ENCODE data around the gene TANK. TPM values are rescaled to one million over a fixed set of nuclear protein-coding genes. Genes with fewer than 3 reads are reported as not detected.

The TANK gene
- total RNA-seq, 1 donor from 2014 or later, result 33.6 TPM

DNA sequence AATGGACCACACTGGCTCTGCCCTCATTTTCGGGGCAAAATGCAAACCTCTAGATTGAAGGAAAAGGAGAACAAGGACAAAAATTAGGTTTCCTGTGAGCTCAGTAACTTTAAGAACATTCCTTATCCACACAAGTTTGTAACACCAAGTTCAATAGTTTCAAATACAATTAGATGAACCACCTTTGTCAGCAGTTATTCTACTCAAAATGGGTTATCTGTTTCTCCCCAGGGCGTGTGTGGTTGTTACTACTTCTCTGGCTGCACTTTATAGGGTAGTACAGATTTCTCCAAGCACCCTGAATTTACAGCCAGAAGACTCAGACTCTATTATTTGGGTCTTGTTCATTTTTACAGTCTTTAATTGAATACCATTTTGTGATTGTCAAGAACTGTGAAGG is 45.0 kb upstream of the TANK start:
- Histone ChIP-seq H3K27me3 (ENCODE audit: control insufficient read depth, insufficient read depth, low read length) (no peaks in the 10 kb centered on the region), H3K4me3 (ENCODE audit: low read depth, low read length) (no peak overlapping the region), H3K36me3 (ENCODE audit: control insufficient read depth, insufficient read depth, low read length) (no peaks in the 10 kb centered on the region)
- no peak for DNase-seq (ENCODE audit: low read depth)
- TF ChIP-seq, protein P1, sequence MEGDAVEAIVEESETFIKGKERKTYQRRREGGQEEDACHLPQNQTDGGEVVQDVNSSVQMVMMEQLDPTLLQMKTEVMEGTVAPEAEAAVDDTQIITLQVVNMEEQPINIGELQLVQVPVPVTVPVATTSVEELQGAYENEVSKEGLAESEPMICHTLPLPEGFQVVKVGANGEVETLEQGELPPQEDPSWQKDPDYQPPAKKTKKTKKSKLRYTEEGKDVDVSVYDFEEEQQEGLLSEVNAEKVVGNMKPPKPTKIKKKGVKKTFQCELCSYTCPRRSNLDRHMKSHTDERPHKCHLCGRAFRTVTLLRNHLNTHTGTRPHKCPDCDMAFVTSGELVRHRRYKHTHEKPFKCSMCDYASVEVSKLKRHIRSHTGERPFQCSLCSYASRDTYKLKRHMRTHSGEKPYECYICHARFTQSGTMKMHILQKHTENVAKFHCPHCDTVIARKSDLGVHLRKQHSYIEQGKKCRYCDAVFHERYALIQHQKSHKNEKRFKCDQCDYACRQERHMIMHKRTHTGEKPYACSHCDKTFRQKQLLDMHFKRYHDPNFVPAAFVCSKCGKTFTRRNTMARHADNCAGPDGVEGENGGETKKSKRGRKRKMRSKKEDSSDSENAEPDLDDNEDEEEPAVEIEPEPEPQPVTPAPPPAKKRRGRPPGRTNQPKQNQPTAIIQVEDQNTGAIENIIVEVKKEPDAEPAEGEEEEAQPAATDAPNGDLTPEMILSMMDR (IDR thresholded peaks at IDR 0.05; ENCODE audit: insufficient read depth, low read length, poor library complexity, severe bottlenecking), result no peak

DNA sequence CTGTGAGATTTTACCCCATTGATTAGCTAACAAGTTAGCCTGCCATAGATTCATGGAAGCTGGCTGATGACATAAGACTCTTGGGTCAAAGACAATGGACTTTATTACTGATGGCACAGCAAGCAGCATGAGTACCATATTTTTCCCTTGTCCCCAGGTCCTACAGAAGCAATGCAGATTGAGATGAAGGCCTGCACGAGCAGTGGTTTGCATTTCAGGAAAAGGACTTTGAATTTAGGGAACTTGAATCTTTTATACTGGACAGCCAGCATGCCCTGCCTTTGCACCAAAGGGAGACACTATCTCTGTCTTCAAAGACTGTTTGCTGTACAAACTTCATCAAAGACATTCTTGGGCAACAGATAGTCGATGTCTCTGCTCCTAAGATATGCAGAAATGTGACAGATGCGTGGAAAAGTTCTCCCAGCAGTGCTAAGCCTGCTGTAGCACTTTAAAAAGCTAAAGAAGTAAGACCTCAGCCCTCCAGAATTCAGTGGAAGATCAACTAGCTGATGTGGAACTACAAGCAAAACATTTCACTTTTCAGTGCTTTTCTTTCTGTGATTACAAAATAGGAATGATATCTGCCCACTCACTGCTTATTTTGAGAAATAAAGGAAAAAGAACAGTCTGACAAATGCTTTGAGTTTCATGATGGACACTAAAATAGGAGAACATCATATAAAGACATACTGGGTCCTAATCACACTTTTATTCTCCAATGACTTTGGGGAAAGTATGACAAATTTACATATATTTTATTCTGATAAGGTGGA is 44.4 kb upstream of the TANK start:
- H3K36me3 ChIP-seq (ENCODE audit: control insufficient read depth, insufficient read depth, low read length), result no peaks in the 10 kb centered on the region
- no peaks in the 10 kb centered on the region for H3K27me3 ChIP-seq (ENCODE audit: control insufficient read depth, insufficient read depth, low read length)
- no peak for DNase-seq (ENCODE audit: low read depth)
- H3K4me3 ChIP-seq (ENCODE audit: low read depth, low read length), result no peak overlapping the region
- TF ChIP-seq, protein P1 (IDR thresholded peaks at IDR 0.05; ENCODE audit: insufficient read depth, low read length, poor library complexity, severe bottlenecking), result no peak

DNA sequence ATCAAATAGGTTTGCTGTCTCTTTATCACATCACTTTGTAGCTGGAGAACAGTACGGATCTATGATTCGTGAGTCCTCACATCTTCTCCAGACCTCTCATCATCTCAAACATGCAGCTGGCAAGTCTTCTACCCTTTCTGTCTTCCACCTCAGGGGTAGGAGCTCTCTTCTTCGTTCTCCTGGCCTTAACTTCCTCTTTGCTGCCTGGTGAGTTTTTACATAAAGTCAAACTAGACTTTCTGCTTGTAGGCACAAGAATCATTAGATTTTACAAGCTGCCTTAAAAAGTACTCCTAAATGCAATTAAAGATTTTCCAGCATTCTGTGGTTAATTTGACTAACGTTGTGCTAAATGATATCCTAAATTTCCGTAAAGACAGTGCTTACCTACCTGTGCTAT is 43.7 kb upstream of the TANK start:
- Histone ChIP-seq H3K4me3 (ENCODE audit: low read depth, low read length) (no peak overlapping the region), H3K36me3 (ENCODE audit: control insufficient read depth, insufficient read depth, low read length) (no peaks in the 10 kb centered on the region), H3K27me3 (ENCODE audit: control insufficient read depth, insufficient read depth, low read length) (no peaks in the 10 kb centered on the region)
- TF ChIP-seq, protein P1 (IDR thresholded peaks at IDR 0.05; ENCODE audit: insufficient read depth, low read length, poor library complexity, severe bottlenecking), result no peak
- DNase-seq (ENCODE audit: low read depth), result no peak

DNA sequence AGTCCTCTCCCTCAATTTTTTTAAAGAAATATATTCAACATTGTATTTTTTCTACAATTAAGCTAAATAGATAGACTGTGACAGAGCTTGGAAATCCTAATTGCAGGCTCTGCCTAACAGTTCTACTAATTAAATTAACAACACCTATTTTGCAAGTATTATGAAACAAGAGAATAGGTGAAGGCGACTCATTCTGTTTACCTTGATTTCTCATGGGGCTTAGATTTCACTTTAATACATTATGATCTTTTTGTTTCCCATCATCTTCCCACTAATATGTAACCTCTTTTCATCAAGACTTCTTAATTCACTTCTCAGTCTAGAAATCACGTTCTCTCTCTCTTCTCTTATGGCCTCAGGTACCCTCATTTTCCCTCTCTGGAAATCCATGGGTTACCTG is 42.7 kb upstream of the TANK start:
- no peaks in the 10 kb centered on the region for H3K27me3 ChIP-seq (ENCODE audit: control insufficient read depth, insufficient read depth, low read length)
- DNase-seq (ENCODE audit: low read depth), result no peak
- H3K36me3 ChIP-seq (ENCODE audit: control insufficient read depth, insufficient read depth, low read length), result no peaks in the 10 kb centered on the region
- TF ChIP-seq, protein P1 (IDR thresholded peaks at IDR 0.05; ENCODE audit: insufficient read depth, low read length, poor library complexity, severe bottlenecking), result no peak
- H3K4me3 ChIP-seq (ENCODE audit: low read depth, low read length), result no peak overlapping the region

DNA sequence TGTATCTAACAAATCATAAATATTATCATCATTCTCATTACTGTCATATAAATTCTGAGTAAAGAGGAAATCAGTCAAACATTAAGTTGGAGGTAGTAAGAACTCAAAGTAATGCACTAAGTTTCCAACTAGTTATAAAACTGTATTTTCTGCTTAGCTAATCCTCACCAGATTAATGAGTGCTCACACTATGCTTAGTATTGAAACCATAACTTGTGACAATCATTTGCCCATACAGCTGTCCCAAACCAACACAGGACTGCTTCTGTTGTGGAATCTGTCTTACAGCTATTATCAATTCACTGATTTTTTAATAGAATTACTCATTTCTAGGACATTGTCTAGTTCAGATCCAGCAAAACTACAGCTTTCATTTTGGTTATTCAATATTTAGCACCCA is 41.5 kb upstream of the TANK start:
- Histone ChIP-seq H3K4me3 (ENCODE audit: low read depth, low read length) (no peak overlapping the region), H3K27me3 (ENCODE audit: control insufficient read depth, insufficient read depth, low read length) (no peaks in the 10 kb centered on the region), H3K36me3 (ENCODE audit: control insufficient read depth, insufficient read depth, low read length) (no peaks in the 10 kb centered on the region)
- TF ChIP-seq, protein P1 (IDR thresholded peaks at IDR 0.05; ENCODE audit: insufficient read depth, low read length, poor library complexity, severe bottlenecking), result no peak
- no peak for DNase-seq (ENCODE audit: low read depth)

DNA sequence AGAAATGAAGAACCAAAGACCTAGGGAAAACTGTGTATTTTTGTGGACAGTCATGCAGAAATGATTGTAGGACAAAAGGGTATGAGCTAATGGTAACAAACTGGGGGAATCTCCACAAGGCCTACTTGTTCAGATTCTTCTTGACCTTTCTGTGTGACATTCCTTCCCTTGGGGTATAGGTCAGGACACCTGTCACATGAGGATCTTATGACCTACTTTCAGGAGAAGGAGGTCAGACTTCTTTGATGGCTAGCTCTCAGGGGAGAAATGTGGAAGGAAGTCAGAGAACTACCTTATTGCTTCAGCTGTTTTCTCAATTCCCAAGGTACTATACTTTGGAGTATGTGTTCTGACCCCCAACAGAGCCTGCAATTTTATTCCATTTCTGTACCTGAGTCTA is 40.7 kb upstream of the TANK start:
- TF ChIP-seq, protein P1 (IDR thresholded peaks at IDR 0.05; ENCODE audit: insufficient read depth, low read length, poor library complexity, severe bottlenecking), result no peak

More for the DNA sequence above, 40.7 kb upstream of the TANK start:
- Histone ChIP-seq H3K4me3 (ENCODE audit: low read depth, low read length) (no peak overlapping the region), H3K27me3 (ENCODE audit: control insufficient read depth, insufficient read depth, low read length) (no peaks in the 10 kb centered on the region), H3K36me3 (ENCODE audit: control insufficient read depth, insufficient read depth, low read length) (no peaks in the 10 kb centered on the region)
- DNase-seq (ENCODE audit: low read depth), result no peak

All from kidney epithelial cell (primary cell).